Lower leg skin (tissue), 4 donors: ENCODE results near the gene IL3RA. TPM values are rescaled to one million over a fixed set of nuclear protein-coding genes. Genes with fewer than 3 reads are reported as not detected.

Experiments used
- DNase-seq, 2 donors: peaks; one replicate each; pipeline ENCODE4 v3.0.0-alpha.2; 2019; ENCODE audit warnings: low spot score in 2 of 2
- H3K4me3 ChIP-seq: fragments of 200-600 bp; sonication (generic); 2 replicates; pipeline ENCODE4 v1.5.1; 2017; ENCODE audit warnings: mild to moderate bottlenecking, low read depth; ENCODE audit not compliant: poor library complexity, severe bottlenecking
- CTCF ChIP-seq, 3 donors: fragments of 450-650 bp; IDR thresholded peaks; one replicate each; pipeline ENCODE4 v1.5.1; 2016; ENCODE audit warnings: antibody characterized with exemption in 3 of 3, mild to moderate bottlenecking in 3 of 3, moderate library complexity in 2 of 3
- POLR2A ChIP-seq, 2 donors: fragments of 450-650 bp; IDR thresholded peaks; one replicate each; pipeline ENCODE4 v1.6.1; 2016 to 2017; ENCODE audit warnings: antibody characterized with exemption in 2 of 2, mild to moderate bottlenecking in 1 of 2, moderate library complexity in 1 of 2
- WGBS, 2 donors: methylation state at CpG; one replicate each; pipeline ENCODE4 v1.1.5; 2018; 5-methylcytosine and 5-hydroxymethylcytosine counted together
- intact Hi-C: fragments of 100-400 bp; cut with DNase I; formaldehyde crosslinking; loops from one replicate; pipeline ENCODE4 v1.15.0; 2023; ENCODE audit warnings: low total_unique reads
- total RNA-seq, 4 donors: library from RNA; depleted of rRNA; stranded (reverse); fragments of >200 nt; gene quantifications; one replicate each; pipeline ENCODE4 v1.1.0, GENCODE V29; 2016

Gene IL3RA
- total RNA-seq, 4 donors from 2014 or later = 1.7 to 6.2 (median 4.5) TPM

GRCh38 chrX:1355131-1356046 is 18.8 kb downstream of the IL3RA start:
- 42 to 48% methylated on average over 11 of the region's 11 CpGs for WGBS, 2 donors
- no peak for DNase-seq
- no peak for TF ChIP-seq POLR2A (IDR thresholded peaks at IDR 0.05)
- TF ChIP-seq CTCF (IDR thresholded peaks at IDR 0.05) = no peak
- H3K4me3 ChIP-seq = no peak overlapping the region
- intact Hi-C loops = no loop called here

GRCh38 chrX:1357993-1358392 is 21.4 kb downstream of the IL3RA start:
- intact Hi-C loops = no loop called here

GRCh38 chrX:1358793-1359476 is 22.4 kb downstream of the IL3RA start:
- H3K4me3 ChIP-seq = no peak overlapping the region
- DNase-seq = no peak
- 81 to 85% methylated on average over 6 of the region's 6 CpGs for WGBS, 2 donors
- TF ChIP-seq CTCF (IDR thresholded peaks at IDR 0.05) = no peak
- intact Hi-C loops = no loop called here

More at GRCh38 chrX:1357993-1358392, 21.4 kb downstream of the IL3RA start:
- 92 to 95% methylated on average over 10 of the region's 10 CpGs for WGBS, 2 donors
- no peak overlapping the region for H3K4me3 ChIP-seq
- no peak for DNase-seq
- TF ChIP-seq CTCF (IDR thresholded peaks at IDR 0.05) = no peak
- TF ChIP-seq POLR2A (IDR thresholded peaks at IDR 0.05) = no peak

GRCh38 chrX:1359477-1359873 is 22.9 kb downstream of the IL3RA start:
- TF ChIP-seq CTCF (IDR thresholded peaks at IDR 0.05) = no peak
- no peak for TF ChIP-seq POLR2A (IDR thresholded peaks at IDR 0.05)
- intact Hi-C loops = no loop called here
- DNase-seq = no peak
- H3K4me3 ChIP-seq = no peak overlapping the region
- 88 to 90% methylated on average over 4 of the region's 4 CpGs for WGBS, 2 donors

GRCh38 chrX:1360171-1360570 is 23.6 kb downstream of the IL3RA start:
- 67 to 80% methylated on average over 2 of the region's 2 CpGs for WGBS, 2 donors
- no peak overlapping the region for H3K4me3 ChIP-seq
- TF ChIP-seq POLR2A (IDR thresholded peaks at IDR 0.05) (no peak), CTCF (IDR thresholded peaks at IDR 0.05) (no peak)
- no peak for DNase-seq
- intact Hi-C loops = no loop called here
